GM18868 (cell line): ENCODE data around the gene CNOT3.
"Not testable (repeated sequence)": the region's sequence is repeated elsewhere in the genome, so short reads cannot be mapped to it uniquely, and the experiment has no call there.

ENCODE experiments used
- ATAC-seq: cut with Tn5 transposase; IDR thresholded peaks from one replicate; pipeline ENCODE4 v1.9.1; 2021; ENCODE audit warnings: mild to moderate bottlenecking, moderate library complexity; ENCODE audit not compliant: unreplicated experiment

CNOT3 gene

DNA sequence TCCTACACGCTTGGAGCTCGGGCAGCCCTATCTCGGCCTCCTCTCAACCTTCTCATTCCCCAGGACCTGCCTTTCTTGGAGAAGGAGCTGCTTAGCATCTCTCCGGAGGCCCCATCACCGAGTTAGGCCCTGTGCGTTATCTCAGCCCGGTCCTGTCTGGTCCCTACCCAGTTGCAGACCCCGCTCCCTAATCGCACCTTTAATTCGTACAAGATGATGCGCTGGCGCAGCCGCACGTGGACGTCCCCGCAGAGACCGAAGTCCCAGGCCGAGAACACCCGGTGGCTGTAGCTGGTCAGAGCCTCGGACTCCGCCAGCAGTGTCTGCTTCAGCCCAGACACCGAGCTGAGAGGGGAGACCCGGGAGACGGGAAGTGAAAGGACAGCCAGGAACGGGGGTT, 27.7 kb downstream of the CNOT3 start:
- no peak for ATAC-seq

DNA sequence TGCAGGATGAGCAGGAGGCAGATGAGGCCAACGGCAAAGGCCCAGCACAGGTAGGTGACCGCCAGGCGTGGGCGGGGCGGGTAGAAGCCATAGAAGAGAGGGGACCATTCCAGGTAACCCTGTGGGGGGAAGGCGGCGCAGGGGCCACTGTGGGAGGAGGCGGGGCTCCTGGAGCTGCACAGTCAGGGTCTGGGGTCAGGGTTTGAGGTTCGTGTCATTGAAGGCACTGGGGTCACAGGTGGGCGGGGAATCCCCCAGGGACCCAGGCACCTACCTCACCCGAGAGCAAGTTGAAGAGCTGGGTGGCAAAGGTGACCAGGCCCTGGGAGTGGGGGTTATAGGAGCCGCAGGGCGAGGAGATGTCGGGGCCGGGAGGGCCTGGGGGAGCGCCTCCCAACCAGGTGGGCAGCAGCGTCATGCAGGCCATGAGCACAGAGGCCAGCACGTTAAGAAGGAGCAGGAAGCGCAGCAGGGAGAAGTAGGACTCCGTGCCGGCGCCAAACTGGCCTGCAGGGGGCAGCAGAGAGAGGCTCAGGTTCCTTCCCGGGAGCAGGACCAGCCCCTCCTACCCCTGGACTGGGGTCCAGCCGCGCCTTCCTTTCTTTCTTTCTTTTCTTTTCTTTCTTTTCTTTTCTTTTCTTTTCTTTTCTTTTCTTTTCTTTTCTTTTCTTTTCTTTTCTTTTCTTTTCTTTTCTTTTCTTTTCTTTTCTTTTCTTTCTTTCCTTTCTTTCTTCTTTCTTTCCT, 30.8 kb downstream of the CNOT3 start:
- ATAC-seq: no peak

DNA sequence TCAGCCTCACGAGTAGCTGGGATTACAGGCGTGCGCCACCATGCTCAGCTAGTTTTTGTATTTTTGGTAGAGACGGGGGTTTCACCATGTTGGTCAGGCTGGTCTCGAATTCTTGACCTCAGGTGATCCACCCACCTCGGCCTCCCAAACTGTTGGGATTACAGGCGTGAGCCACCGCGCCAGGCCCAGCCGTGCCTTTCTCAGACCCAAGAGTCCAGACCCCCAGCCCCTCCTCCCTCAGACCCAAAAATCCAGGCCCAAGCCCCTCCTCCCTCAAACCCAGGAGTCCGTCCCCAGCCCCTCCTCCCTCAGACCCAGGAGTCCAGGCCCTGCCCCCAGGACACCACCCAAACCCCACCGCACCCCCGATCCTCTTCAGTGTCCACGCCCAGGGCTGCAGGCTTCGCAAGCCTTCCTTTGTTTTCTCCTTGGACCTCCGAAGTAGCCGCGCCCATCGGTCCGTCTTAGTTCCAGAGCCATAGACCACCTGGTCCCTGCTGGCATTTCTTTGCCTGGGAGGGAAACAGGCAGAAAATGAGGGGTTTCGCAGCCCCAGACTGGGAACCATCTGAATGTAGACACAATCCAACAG, 31.7 kb downstream of the CNOT3 start:
- ATAC-seq: no peak

DNA sequence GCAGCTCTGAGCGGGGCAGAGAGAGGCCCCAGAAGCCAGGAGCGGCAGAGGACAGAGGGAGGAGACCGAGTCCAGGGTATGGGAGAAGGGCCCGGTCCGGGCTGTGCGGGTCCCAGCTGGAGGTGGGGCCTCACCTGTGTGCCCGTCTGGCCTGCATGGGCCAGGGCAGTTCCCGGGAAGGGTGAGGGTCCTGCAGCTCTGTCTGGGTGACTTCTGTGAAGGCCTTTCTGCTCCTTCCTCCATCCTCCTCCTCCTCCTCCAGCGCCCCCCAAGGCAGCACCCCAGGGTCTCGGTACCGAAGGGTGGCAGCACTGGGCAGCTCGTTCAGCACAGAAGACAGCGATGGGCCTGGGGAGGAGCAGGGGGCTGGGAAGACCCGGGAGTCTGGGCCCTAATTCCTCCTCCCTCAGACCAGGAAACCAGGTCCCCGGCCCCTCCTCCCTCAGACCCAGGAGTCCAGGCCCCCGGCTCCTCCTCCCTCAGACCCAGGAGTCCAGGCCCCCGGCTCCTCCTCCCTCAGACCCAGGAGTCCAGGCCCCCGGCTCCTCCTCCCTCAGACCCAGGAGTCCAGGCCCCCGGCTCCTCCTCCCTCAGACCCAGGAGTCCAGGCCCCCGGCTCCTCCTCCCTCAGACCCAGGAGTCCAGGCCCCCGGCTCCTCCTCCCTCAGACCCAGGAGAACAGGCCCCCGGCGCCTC, 34.3 kb downstream of the CNOT3 start:
- not testable (repeated sequence) for ATAC-seq

DNA sequence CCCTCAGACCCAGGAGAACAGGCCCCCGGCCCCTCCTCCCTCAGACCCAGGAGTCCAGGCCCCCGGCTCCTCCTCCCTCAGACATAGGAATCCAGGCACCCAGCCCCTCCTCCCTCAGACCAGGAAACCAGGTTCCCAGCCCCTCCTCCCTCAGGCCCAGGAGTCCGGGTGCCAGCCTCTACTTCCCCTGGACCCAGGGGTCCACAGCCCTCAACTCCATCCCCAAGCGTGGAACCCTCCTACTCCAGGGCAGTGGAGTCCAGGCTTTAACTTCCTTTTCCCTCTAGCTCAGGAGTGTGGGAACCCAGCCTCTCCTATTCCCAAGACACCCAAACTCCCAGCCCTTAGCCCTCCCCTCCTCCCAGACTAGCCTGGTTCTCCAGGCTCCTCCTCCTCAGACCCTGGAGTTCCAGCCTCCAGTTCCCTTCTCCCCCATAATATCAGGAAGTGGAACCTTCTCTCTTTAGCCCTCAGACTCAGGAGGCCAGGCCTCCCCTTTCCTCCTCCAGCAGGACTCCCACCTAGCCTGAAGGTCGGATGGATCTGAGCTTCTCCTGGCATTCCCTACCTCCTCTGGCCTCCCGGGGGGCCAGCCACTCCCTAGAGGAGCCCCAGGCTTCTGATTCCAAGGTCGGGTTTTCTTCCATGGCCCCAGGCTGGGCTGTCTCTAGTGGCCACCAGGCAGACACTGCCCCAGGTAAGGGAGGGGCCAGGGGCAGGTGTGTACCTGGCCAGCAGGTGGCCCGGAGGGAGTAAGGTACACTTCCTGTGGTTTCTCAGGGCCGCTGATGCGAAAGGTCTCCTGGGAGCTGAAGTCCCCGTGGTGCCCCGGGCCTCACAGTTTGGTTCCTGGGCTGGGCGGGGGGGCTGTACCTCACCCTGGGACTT, 35.2 kb downstream of the CNOT3 start, which contains the start of gene TMC4:
Gene TMC4, minus strand, starts transcription at position 690 of the 888 bp plus-strand sequence. Its CDS starts 43 bp downstream, at position 647.
- no peak for ATAC-seq

DNA sequence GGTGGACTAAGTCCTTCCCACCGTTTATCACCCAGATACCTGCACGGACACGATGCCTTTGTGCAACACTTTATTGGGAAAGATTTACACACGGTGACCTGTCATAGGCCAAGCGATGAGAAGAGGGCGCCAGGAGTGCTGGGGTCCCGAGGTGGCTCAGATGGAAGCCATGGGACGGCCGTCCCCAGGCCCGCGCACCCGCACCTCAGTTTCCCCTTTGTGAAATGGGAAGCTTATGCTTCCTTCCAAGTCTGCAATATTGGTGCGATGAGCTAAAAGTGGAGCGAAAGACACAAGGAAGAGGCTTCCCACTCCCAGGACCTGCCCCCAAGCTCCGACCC, 35.8 kb downstream of the CNOT3 start:
- ATAC-seq: no peak

DNA sequence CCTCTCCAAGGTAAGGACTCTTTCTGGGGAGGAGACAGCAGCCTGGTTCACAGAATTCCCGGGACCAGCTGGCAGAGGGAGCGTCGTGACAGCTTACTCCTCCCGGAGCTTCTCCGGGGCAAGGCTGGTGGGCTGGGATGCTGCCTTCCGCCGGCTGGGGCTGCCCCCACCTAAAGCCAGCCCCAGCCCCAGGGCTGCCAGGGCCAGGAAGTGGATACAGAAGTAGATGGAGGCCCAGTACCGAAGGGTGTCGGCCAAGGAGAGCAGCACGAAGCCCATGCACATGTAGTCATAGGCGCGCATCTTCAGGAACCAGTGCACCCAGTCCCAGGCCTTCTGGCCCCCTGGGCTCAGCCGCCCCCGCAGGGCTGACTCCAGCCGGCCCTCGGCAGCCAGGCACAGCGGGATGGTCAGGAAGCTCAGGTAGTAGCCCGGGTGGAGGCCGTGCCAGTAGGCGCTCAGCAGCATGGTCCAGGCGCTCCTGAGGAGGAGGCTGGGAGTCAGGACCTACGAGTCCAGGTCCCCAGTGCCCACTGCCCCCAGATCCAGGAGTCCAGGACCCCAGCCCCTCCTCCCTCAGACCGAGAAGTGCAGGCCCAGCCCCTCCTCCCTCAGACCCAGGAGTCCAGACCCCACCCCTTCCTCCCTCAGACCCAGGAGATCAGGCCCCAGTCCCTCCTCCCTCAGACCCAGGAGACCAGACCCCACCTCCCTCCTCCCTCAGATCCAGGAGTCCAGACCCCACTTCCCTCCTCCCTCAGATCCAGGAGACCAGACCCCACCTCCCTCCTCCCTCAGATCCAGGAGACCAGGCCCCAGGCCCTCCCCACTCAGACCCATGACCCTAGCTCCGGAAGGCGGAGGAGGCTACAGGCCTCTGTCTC, 36.6 kb downstream of the CNOT3 start:
- ATAC-seq: no peak

DNA sequence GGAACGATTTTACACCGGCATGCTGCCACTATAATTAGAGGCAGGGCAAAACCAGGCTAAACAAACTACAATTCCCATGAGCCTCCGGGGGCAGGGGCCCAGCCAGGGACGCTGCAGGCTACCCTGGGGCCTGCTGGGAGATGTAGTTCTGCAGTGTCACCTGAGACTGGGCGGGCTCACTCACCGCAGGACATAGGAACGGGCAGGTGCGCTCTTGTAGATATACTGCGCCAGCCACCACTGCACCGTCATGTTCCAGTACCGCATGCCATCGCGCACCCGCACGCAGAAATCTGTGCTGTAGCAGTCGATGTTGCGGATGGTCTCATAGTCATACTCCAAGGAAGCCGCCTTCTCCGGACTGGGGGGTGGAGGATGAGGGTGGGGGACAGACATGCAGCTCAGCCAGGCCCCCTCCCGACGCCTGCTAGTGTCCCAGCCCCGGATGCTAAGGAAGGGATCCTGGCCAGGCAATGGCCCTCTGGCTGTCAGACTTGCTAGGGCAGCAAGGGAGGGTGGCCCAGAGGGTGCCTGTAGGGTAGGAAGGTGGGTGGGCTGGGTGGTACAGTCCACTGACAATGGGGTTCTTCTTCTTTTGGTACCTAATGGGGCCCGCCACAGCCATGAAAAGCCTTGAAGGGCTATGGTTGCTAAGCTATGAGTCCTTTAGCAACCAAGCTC, 41.2 kb downstream of the CNOT3 start:
- ATAC-seq: no peak

DNA sequence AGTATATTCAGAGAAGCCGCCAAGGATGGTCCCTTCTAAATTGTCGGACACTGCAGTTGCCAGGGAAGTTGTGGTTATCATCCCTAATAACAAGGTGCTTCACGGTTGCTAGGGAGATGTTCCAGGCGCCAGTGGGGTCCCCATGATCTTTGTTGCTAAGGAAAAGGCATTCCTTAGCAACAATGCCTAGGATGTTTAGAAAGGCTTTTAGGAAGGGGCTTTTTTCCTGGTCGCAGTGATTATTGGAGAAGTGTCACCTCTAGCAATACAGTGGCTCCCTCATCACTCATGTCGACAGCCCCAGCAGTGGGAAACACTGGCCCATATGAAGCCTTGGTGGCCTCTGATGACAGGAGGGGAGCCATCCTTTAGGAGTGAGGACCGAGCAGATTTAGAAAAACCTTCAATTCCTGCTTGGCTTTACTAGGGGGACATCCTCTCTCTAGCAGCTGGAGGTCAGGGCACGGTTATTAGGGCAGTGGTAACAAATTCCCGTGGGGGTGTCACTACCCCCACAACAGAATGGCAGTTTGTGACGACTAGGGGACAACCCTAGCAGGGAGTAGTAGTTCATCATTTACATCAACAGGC, 41.8 kb downstream of the CNOT3 start:
- no peak for ATAC-seq

DNA sequence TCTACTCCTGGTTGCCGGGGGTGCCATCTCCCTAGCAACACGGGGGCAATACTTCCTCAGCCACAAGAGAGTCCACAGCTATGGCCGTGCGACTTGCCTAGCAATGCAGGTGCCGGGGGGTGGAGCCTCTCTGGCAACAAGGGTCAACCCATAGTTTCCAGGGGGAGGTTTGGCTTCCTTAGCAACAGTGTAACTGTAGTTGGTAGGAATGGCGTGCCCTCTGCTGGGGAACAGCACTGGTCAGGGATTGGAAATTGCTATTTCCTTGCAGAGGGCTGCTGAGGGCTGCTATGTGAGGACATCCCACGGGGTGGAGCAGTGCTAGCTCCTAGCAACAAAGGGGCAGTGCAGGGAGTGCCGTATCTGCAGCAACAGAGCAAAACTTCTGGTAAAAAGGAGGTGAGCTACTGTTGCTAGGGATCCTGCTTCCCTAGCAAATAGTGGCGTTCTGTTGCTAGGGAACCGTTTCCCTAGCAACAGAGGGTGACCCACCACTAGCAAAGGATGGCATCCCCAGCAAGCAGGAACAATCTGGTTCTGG, 42.4 kb downstream of the CNOT3 start:
- no peak for ATAC-seq

DNA sequence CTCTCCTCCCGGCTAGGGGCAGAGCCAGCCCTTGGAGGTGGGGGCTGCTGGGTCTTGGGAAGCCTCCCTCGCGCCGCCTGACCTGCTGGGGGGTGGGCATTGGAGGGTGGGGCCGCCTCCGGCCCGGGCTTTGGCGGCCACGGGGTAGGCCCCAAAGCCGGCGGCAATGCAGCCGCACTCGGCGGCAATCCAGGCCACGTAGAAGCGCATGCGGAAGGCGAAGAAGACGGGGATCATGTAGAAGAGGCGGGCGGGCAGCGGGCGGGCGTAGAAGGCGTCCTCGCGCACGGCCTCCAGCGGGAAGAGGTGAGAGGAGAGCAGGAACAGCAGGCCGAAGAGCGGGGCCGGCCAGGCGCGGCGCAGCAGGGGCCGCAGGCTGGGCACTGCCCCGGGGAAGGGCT, 43.1 kb downstream of the CNOT3 start:
- no peak for ATAC-seq

DNA sequence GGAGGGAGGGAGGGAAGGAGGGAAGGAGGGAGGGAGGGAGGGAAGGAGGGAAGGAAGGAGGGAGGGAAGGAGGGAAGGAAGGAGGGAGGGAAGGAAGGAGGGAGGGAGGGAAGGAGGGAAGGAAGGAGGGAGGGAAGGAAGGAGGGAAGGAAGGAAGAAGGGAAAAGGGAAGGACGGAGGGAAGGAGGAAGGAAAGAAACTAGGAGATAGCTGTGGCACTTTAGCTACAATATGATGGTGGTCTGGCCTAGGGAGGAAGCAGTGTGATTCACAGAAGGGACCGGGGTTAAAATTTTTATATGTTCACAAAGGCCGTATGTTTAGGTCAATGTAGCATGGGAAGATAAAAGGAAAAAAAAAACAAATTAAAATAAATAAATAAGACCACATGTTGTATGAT, 44.3 kb downstream of the CNOT3 start:
- not testable (repeated sequence) for ATAC-seq

DNA sequence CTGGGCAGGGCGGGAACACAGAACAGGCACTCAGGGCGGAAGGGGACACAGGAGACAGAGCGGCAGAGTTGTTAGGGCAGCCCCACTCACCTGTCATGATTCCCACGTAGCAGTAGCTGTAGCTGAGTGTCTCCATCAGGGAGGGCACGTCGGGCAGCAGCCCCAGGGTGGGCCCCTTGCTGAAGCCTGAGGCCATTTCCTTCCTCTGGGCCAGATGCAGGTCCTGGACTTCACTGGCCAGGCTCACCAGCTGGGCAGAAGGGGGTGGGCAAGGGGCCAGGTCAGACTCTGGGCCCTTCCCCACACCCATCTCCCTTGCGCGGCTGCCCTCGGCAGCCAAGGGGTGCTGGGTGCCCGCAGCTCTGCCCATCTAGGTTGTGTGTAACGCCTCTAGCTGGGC, 45.9 kb downstream of the CNOT3 start:
- no peak for ATAC-seq

DNA sequence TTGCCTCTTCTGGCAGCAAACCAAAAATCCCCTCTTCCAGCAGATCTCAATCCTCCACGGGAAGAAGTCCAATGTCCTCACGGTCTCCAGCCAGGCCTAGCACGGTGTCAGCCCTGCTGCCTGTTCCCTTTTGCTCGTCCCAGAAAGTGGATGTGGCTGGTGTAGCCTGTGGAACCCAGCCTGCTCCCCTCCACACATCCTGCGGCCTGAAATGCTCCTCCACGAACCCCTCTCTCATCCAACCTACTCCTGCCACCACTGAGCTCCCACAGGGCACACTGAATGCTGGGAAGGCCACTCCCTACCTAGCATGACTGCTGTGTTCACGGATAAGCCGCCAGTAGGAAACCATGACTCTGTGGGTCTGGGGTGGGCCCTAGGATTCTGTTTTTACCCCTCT, 48.8 kb downstream of the CNOT3 start:
- no peak for ATAC-seq

DNA sequence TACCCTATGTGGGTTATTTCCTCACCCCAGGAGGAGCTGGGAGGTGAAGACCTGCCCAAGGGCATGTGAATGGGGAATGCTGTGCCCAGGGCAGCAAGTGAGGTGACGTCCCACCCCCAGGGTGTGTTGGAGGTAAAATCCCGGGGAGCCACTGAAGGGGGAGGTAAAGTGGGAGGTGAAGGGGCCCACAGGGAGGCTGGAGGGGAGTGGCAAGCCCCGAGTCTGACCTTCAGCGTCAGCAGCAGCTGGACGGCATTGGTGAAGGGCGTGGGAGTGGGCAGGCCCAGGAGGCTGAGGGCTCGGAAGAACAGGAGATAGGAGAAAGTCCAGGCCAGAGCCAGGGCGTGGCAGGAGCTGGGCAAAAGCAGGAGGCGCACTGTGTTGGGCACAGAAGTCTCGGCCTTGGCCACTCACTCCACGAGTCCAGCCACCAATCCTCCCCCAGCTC, 49.4 kb downstream of the CNOT3 start:
- no peak for ATAC-seq

DNA sequence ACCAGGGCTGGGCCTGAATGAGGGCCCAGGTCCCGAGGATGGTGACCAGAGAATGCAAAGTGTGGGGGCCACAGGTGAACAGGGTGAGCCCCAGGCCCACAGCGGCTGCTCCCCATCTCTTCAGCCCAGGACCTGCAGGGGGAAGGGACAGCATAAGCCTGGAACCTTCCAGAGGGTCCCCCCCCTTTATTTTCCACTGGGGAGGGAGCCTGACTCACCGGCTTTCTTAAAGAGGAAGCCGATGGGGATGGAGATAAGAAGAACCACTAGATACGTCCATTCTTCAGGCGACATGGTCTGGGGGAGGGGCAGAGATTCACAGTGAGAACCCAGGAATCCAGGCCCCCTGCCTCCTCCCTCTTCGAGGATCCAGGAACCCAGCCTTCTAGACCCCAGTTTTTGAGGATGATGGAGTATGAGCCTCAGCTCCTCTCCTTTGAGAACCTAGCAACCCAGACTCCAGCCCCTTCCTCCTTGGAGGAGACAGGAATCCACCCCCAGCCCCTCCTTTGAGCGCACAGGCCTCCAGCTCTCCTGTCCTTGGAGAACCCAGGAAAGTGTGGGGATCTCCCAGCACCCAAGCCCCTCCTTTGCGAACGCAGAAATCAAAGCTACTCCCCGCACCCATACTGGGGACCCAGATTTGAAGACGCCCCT, 50.8 kb downstream of the CNOT3 start:
- ATAC-seq: no peak

DNA sequence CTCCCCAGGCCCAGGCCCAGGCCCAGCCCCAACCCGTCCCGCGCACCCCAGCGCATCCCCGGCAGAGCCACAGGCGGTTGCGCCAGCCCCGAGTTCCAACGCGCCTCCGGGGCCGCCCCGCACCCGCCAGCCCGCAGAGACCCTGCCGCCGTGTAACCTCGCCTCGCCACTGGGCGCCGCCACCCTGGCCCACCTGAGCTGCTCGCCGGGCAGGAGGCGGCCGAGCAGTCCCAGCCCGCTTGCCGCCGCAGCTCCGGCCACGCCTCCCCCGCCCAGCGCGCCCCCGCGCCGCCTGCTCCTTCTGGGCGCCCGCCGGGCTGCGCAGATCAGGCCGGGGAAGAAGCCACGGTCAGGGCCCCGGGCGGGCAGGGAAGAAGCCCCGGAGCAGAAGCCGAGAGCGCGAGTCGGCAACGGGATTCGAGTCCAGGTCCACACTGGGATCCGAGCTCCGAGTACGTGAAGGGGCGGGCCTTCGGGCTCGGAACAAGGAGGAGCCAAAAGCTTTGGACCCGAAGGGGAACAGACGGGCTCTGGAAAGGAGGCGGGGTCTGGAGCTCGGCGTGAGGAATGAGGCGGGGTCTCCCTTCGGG, 51.7 kb downstream of the CNOT3 start, which contains the start of gene MBOAT7:
Gene MBOAT7, minus strand, starts transcription at position 436 of the 590 bp plus-strand sequence. CDS start 1,072 bp downstream, outside the sequence.
- peak; percentile 15 for ATAC-seq
